AG20443 (cell line): Measurements from ENCODE around the gene CFAP92.

Source experiments
- DNase-seq: peaks from one replicate; pipeline ENCODE4 v3.0.0; 2012; ENCODE audit warnings: low spot score, mixed read lengths

Gene CFAP92

DNA sequence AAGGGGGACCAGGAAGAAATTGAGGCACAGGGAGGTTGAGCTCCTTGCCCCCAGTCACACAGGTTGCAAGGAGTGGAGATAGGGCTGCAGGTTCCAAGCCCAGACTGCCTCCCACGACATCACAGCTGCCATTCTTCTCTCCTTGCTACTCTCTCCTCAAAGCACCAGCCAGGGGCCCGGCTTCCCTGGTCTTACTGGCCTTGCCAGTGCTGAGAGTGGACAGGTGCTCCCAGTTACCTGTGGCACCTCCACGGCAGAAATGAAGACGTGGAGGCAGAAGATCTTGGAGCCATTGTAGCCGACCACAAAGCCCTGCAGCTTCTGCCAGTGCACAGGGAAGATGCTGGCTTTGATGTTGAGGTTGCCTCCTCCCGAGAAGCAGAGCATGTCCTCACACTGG lies 132.4 kb downstream of the CFAP92 start:
- no peak for DNase-seq
